Kidney (tissue), 14 donors: ENCODE measurements around the gene PDX1. TPM values are rescaled to one million over a fixed set of nuclear protein-coding genes. Genes with fewer than 3 reads are reported as not detected.

Experiments used
- DNase-seq, 5 donors: peaks; one replicate each; pipeline ENCODE4 v3.0.0-alpha.2; 2013 to 2020
- FAIRE-seq: peaks from 2 replicates; lab custom pipeline; 2012; peaks lifted over from hg19 to GRCh38; lab: Jason Lieb, UNC
- H3K27ac ChIP-seq, 2 donors: one replicate each; pipeline ENCODE4 v1.7.0; 2013; ENCODE audit warnings: low read depth in 2 of 2, low read length in 2 of 2, inconsistent platforms in 1 of 2
- H3K27me3 ChIP-seq: one replicate; pipeline ENCODE4 v1.7.1; 2013; ENCODE audit warnings: low read length, inconsistent platforms; ENCODE audit not compliant: control insufficient read depth, insufficient read depth
- H3K36me3 ChIP-seq, 3 donors: one replicate each; pipeline versions ENCODE4 v1.7.0 to v1.7.1; 2013; ENCODE audit warnings: low read length in 3 of 3, control low read depth in 1 of 3, inconsistent platforms in 1 of 3; ENCODE audit not compliant: insufficient read depth in 3 of 3, control insufficient read depth in 2 of 3
- H3K4me1 ChIP-seq, 3 donors: one replicate each; pipeline versions ENCODE4 v1.7.0 to v1.7.1; 2013; ENCODE audit warnings: low read length in 3 of 3, inconsistent platforms in 1 of 3, low read depth in 1 of 3; ENCODE audit not compliant: control insufficient read depth in 2 of 3, insufficient read depth in 2 of 3
- H3K4me3 ChIP-seq, 3 donors: one replicate each; pipeline versions ENCODE4 v1.7.0 to v1.8.1; 2013; ENCODE audit warnings: low read length in 3 of 3, control low read depth in 1 of 3, inconsistent platforms in 1 of 3
- H3K9ac ChIP-seq, 3 donors: one replicate each; pipeline versions ENCODE4 v1.7.0 to v1.7.1; 2013; ENCODE audit warnings: low read length in 3 of 3, control low read depth in 1 of 3, inconsistent platforms in 1 of 3
- H3K9me3 ChIP-seq, 3 donors: one replicate each; pipeline versions ENCODE4 v1.7.0 to v1.7.1; 2013; ENCODE audit warnings: low read length in 3 of 3, control low read depth in 1 of 3, inconsistent platforms in 1 of 3; ENCODE audit not compliant: control insufficient read depth in 2 of 3, insufficient read depth in 1 of 3
- intact Hi-C: fragments of 100-400 bp; cut with DNase I; formaldehyde crosslinking; loops from one replicate; pipeline ENCODE4 v1.11.1; 2022
- polyA plus RNA-seq: library from polyadenylated mRNA; stranded (reverse); fragments of 350-450 nt; fragmentation: Illumina TruSeq; extraction: RNeasy Lipid Tissue Mini Kit (QIAGEN cat#74804); gene quantifications from one replicate; pipeline ENCODE4 v1.2.3, GENCODE V29; 2014; ENCODE audit warnings: low read depth, low replicate concordance; ENCODE audit not compliant: insufficient read depth
- total RNA-seq: library from RNA; stranded (reverse); fragmentation: NEBNext Ultra II Directional; extraction: Animal tissue kit (Norgen Biotek cat#: 25700); gene quantifications from one replicate; pipeline ENCODE4 v1.2.1, GENCODE V29; 2021
- TF ChIP-seq, protein P1 (sequence below): IDR thresholded peaks from 3 replicates; pipeline ENCODE4 v1.5.1; 2012; ENCODE audit warnings: mild to moderate bottlenecking, moderate library complexity, borderline replicate concordance; ENCODE audit not compliant: insufficient read depth; ENCODE audit errors: extremely low read depth
- donor health status: control.
- donor health status: control.
- donor health status: control.
- donor health status: control.
- donor health status: control.
- donor health status: DM: yes; HTN: yes; CAD: no.
- donor health status: Normal renal cell carcinoma (clear cell type).

Gene PDX1
- total and polyA plus RNA-seq, 2 donors from 2014 or later, result not detected

DNA sequence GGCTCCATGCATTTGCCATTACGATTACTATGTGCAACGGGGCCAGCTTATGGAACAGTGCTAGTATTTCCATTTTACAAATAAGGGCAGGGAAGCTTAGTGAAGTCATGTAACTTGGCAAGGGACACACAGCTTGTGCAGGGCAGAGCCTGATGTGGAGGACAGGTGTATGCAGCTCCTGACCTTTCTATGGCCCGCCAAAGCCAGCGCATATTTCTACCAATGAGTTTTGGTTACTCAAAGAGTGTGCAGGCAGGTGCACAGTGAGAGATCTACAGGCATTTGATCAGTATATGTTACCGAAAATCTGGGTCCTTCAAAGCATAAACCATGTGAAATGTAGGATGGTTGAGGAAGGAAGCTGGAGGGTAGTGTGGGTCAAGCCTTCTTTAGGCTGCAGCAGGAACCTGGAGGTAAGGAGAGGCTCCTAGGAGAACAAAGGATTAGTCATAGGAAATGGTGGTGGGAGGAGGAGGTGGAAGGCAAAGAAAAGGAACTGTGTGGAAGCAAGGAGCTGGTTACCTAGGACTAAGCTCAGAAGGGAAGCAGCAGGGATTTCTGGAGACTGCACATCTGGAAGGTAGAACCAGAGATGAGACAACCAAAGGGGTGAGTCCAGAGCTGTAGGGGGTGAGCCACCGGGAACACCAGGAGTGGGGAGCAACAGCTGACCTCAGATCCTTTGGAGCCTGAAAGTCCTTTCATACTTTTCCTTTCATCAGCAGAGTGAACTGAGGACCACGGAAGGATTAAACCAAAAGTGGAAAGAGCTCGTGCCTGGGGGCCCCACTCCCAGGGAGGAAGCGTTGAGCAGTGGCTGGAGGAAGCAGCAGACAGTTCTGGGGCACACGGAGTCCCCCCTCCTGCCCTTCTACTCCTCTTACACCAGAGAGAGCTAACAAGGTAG, 4.2 kb upstream of the PDX1 start:
- Histone ChIP-seq H3K4me1 (peaks cover 0 to 5% (median 0%) of the 10 kb centered on the region in 3 donors), H3K36me3 (no peaks in the 10 kb centered on the region), H3K27me3 (peaks cover 50% of the 10 kb centered on the region), H3K27ac (no peak overlapping the region), H3K9me3 (no peaks in the 10 kb centered on the region), H3K4me3 (no peak overlapping the region), H3K9ac (no peak overlapping the region)
- TF ChIP-seq, protein P1, sequence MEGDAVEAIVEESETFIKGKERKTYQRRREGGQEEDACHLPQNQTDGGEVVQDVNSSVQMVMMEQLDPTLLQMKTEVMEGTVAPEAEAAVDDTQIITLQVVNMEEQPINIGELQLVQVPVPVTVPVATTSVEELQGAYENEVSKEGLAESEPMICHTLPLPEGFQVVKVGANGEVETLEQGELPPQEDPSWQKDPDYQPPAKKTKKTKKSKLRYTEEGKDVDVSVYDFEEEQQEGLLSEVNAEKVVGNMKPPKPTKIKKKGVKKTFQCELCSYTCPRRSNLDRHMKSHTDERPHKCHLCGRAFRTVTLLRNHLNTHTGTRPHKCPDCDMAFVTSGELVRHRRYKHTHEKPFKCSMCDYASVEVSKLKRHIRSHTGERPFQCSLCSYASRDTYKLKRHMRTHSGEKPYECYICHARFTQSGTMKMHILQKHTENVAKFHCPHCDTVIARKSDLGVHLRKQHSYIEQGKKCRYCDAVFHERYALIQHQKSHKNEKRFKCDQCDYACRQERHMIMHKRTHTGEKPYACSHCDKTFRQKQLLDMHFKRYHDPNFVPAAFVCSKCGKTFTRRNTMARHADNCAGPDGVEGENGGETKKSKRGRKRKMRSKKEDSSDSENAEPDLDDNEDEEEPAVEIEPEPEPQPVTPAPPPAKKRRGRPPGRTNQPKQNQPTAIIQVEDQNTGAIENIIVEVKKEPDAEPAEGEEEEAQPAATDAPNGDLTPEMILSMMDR, result no peak
- DNase-seq, result no peak
- intact Hi-C loops, result no loop called here
- FAIRE-seq, result no peak

DNA sequence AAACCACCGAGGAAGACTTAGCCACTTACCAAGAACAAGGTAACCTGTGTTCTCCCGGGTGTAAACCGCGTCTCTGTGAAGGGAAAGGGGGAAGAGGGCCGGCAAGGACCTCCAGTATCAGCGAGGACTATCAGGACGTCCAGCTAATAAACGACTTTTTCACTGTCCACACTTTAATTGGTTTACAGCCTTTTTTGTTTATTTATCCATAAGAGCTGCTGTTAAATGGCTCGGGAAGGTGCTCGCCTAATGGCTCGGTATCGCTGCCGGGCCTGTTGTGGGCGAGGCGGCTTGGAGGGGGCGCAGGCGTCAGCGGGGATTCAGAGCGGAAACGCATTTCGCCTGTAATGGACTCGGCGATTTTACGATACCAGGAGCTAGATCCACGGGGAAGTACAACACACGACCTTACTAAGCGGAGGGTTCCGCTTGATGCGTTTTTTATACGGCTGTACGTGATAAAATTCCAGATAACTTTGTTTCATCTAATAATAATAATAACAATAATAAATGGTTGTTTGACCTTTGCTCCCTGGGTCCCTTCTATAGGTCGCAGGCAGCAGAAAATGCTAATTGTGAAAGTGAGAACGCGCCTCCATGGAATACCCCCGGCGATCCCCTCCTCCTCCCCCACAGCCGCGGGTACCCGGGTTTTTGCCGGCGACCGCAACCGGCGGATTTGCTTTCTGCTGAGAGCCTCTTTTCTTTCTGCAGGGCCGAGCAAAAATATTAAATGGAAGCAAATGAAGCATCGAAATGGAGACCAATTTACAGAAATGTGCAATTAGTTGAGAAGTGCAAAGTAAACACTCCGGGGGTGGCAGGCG, 2.5 kb upstream of the PDX1 start:
- Histone ChIP-seq H3K4me3 (no peak overlapping the region), H3K27ac (no peak overlapping the region), H3K36me3 (no peaks in the 10 kb centered on the region), H3K9me3 (no peaks in the 10 kb centered on the region), H3K4me1 (peaks cover 0 to 9% (median 0%) of the 10 kb centered on the region in 3 donors), H3K9ac (no peak overlapping the region), H3K27me3 (peaks cover 62% of the 10 kb centered on the region)
- intact Hi-C loops, result no loop called here
- TF ChIP-seq, protein P1, result no peak
- DNase-seq (peak in 2 of 5 donors; percentile 46), FAIRE-seq (no peak)

DNA sequence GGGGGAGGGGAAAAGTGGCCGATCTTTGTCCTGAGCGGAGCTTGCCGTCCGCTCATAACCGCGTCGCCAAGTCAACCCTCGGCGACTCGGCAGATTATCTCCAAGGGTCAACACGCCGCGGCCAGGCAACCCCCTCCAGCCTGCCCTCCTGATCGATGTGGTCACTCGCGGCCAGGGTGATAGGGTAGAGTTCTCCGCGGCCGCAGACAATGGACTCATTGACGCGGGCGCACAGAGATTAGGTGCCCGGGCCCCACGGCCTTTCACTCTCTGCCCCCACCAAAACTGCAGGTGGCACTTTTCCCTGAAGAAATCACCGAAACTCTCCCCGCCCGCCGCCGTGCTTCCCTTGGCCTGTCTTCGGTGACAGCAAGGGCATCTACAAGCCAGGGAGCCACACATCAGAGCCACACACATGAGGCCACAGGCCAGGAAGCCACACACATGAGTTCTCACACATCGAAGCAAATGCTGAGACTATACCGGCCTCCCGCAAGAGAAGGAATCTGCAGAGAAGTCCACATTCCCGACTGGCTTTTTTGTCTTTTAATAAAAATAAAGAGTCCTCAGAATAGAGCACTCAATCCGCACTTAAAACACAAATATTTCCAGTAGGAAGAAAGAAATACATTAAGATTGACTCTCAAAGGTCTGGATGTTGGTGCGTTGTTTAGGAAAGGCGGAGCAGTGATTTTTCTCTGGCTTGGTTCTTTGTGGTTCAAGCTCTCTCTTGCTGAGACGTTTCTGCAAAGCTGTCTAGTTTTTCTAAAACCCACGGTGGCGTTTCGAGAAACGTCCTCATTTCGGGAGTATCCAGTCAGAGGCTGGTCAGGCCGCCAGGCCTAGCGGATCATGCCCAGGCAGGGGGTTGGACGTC, 1.5 kb upstream of the PDX1 start:
- TF ChIP-seq, protein P1, result no peak
- Histone ChIP-seq H3K4me1 (peaks cover 0 to 9% (median 0%) of the 10 kb centered on the region in 3 donors), H3K27ac (no peak overlapping the region)

More for the DNA sequence above, 1.5 kb upstream of the PDX1 start:
- H3K9ac ChIP-seq, result no peak overlapping the region
- H3K4me3 ChIP-seq, result no peak overlapping the region
- intact Hi-C loops, result no loop called here
- H3K9me3 ChIP-seq, result no peaks in the 10 kb centered on the region
- DNase-seq (peak in 1 of 5 donors; percentile 35), FAIRE-seq (no peak)
- H3K36me3 ChIP-seq, result no peaks in the 10 kb centered on the region
- peaks cover 69% of the 10 kb centered on the region for H3K27me3 ChIP-seq
